ENCODE results near the gene SLC43A2. TPM values are rescaled to one million over a fixed set of nuclear protein-coding genes. Genes with fewer than 3 reads are reported as not detected.

The SLC43A2 gene
- total RNA-seq, 1 experiment from 2014 or later: 11.0 TPM

DNA sequence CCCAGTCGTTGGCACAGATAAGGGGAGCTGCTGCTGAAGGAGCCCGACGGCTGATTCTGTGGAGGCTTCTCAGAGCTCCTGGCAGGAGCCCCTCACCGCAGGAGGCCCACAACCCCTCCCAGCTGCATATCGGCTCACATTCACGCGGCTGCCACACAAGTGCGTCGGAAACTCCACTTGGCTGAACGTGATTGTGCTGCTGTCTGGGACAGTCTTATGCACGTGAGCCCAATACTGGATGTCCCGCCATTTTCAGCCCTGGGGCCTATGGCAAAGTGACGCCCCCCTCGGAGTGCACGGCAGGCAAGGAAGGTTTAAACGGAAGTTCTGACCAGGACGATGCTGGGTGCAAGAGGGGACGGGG, 57.3 kb downstream of the SLC43A2 start:
- ATAC-seq (no peak), DNase-seq (ENCODE audit: low spot score) (no peak)
- no peak overlapping the region for H3K27ac Mint-ChIP-seq
- H3K27me3 Mint-ChIP-seq (ENCODE audit: low read depth): no peaks in the 10 kb centered on the region
- no peaks in the 10 kb centered on the region for H3K36me3 Mint-ChIP-seq
- TF ChIP-seq ZNF416 (CRISPR knock-in tag; IDR thresholded peaks at IDR 0.05): no peak
- TF ChIP-seq, protein P1, sequence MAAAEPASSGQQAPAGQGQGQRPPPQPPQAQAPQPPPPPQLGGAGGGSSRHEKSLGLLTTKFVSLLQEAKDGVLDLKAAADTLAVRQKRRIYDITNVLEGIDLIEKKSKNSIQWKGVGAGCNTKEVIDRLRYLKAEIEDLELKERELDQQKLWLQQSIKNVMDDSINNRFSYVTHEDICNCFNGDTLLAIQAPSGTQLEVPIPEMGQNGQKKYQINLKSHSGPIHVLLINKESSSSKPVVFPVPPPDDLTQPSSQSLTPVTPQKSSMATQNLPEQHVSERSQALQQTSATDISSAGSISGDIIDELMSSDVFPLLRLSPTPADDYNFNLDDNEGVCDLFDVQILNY (CRISPR knock-in tag; IDR thresholded peaks at IDR 0.05): no peak
- no peak for TF ChIP-seq PRRX2 (CRISPR knock-in tag; IDR thresholded peaks at IDR 0.05)
- TF ChIP-seq NR1H2 (CRISPR knock-in tag; IDR thresholded peaks at IDR 0.05): no peak
- TF ChIP-seq, protein P2, sequence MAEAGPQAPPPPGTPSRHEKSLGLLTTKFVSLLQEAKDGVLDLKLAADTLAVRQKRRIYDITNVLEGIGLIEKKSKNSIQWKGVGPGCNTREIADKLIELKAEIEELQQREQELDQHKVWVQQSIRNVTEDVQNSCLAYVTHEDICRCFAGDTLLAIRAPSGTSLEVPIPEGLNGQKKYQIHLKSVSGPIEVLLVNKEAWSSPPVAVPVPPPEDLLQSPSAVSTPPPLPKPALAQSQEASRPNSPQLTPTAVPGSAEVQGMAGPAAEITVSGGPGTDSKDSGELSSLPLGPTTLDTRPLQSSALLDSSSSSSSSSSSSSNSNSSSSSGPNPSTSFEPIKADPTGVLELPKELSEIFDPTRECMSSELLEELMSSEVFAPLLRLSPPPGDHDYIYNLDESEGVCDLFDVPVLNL (CRISPR knock-in tag; IDR thresholded peaks at IDR 0.05; ENCODE audit: borderline replicate concordance, low read depth): no peak
- TF ChIP-seq RELA (CRISPR knock-in tag; IDR thresholded peaks at IDR 0.05; ENCODE audit: borderline replicate concordance): no peak
- TF ChIP-seq ATF1 (CRISPR knock-in tag; IDR thresholded peaks at IDR 0.05): no peak
- no peak for TF ChIP-seq TCF7 (CRISPR knock-in tag; IDR thresholded peaks at IDR 0.05; ENCODE audit: low read depth)
- TF ChIP-seq ZNF232 (CRISPR knock-in tag; IDR thresholded peaks at IDR 0.05): no peak
- TF ChIP-seq, protein P3, sequence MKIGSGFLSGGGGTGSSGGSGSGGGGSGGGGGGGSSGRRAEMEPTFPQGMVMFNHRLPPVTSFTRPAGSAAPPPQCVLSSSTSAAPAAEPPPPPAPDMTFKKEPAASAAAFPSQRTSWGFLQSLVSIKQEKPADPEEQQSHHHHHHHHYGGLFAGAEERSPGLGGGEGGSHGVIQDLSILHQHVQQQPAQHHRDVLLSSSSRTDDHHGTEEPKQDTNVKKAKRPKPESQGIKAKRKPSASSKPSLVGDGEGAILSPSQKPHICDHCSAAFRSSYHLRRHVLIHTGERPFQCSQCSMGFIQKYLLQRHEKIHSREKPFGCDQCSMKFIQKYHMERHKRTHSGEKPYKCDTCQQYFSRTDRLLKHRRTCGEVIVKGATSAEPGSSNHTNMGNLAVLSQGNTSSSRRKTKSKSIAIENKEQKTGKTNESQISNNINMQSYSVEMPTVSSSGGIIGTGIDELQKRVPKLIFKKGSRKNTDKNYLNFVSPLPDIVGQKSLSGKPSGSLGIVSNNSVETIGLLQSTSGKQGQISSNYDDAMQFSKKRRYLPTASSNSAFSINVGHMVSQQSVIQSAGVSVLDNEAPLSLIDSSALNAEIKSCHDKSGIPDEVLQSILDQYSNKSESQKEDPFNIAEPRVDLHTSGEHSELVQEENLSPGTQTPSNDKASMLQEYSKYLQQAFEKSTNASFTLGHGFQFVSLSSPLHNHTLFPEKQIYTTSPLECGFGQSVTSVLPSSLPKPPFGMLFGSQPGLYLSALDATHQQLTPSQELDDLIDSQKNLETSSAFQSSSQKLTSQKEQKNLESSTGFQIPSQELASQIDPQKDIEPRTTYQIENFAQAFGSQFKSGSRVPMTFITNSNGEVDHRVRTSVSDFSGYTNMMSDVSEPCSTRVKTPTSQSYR (CRISPR knock-in tag; IDR thresholded peaks at IDR 0.05): no peak
- TF ChIP-seq, protein P4, sequence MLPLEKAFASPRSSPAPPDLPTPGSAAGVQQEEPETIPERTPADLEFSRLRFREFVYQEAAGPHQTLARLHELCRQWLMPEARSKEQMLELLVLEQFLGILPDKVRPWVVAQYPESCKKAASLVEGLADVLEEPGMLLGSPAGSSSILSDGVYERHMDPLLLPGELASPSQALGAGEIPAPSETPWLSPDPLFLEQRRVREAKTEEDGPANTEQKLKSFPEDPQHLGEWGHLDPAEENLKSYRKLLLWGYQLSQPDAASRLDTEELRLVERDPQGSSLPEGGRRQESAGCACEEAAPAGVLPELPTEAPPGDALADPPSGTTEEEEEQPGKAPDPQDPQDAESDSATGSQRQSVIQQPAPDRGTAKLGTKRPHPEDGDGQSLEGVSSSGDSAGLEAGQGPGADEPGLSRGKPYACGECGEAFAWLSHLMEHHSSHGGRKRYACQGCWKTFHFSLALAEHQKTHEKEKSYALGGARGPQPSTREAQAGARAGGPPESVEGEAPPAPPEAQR (CRISPR knock-in tag; IDR thresholded peaks at IDR 0.05): no peak
- POLR2A ChIA-PET: interaction anchor here (0.6 kb wide), 1 partner anchor 146 kb away, joined by 3 read pairs; no protein-coding TSS in a partner anchor
- CTCF ChIA-PET: interaction anchor here (1.3 to 7.9 kb wide), 3 partner anchors 9 to 78 kb away, joined by 4 to 240 read pairs (median 12); partner anchors contain the start of genes PITPNA, RILP and SLC43A2
- H3K4me3 Mint-ChIP-seq: no peak overlapping the region
- H3K4me1 Mint-ChIP-seq: peaks cover 45% of the 10 kb centered on the region
- no peaks in the 10 kb centered on the region for H3K9me3 Mint-ChIP-seq

DNA sequence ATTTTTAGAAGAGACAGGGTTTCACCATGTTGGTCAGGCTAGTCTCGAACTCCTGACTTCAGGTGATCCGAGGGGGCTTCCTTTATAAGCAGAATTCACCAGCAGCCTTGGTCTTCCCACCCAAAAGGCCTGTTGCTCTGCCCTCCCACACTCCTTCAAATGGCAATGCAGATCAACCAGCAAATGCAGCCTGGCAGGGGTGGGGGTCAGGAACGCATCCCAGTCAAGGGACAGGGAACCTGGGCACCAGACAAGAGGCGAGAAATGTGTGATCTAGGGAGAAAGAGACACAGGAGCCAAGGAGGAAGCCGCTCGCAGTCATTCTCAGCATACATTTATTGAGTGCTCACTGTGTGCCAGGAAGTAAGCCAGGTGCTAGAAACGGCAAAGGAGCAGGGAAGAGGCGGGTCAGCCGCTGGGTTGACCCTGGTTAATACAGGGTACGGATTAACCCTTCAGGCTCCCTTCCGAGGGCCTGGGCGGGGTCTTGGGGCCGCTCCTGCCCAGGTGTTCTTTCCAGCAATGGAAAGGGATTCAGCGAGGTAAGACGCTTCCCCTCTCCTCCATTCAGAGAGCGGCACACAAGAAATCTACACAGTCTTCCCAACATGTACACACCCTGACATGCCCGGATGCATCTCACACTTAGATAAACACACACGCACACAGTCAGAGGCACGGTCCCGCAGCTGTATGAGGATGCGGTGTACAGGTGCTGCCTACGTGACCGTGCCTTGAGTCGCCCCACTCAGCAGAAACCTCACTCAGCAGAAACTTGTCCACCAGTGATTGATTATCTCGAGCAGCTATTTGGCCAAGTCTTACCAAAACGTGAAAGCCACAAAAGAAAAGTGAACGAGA, 59.5 kb downstream of the SLC43A2 start:
- ChIA-PET POLR2A (interaction anchor here (0.6 kb wide), 1 partner anchor 28 kb away, joined by 4 read pairs; no protein-coding TSS in a partner anchor), CTCF (interaction anchor here (1.1 kb wide), 1 partner anchor 70 kb away, joined by 3 read pairs; no protein-coding TSS in a partner anchor)
- Mint-ChIP-seq H3K4me1 (peaks cover 38% of the 10 kb centered on the region), H3K27ac (peak overlapping the region; percentile 92), H3K27me3 (ENCODE audit: low read depth) (peaks cover 2% of the 10 kb centered on the region), H3K36me3 (no peaks in the 10 kb centered on the region), H3K4me3 (no peak overlapping the region), H3K9me3 (no peaks in the 10 kb centered on the region)
- no peak for DNase-seq (ENCODE audit: low spot score)
- TF ChIP-seq, protein P2 (CRISPR knock-in tag; IDR thresholded peaks at IDR 0.05; ENCODE audit: borderline replicate concordance, low read depth): no peak
- TF ChIP-seq ZBTB21 (CRISPR knock-in tag; IDR thresholded peaks at IDR 0.05; ENCODE audit: borderline replicate concordance) (no peak), ZNF232 (CRISPR knock-in tag; IDR thresholded peaks at IDR 0.05) (0 out of 2 replicates have a peak, but pooled peaks have one; percentile 20), NFE2L1 (CRISPR knock-in tag; IDR thresholded peaks at IDR 0.05) (no peak), ZNF121 (CRISPR knock-in tag; IDR thresholded peaks at IDR 0.05) (no peak)
- TF ChIP-seq, protein P5, sequence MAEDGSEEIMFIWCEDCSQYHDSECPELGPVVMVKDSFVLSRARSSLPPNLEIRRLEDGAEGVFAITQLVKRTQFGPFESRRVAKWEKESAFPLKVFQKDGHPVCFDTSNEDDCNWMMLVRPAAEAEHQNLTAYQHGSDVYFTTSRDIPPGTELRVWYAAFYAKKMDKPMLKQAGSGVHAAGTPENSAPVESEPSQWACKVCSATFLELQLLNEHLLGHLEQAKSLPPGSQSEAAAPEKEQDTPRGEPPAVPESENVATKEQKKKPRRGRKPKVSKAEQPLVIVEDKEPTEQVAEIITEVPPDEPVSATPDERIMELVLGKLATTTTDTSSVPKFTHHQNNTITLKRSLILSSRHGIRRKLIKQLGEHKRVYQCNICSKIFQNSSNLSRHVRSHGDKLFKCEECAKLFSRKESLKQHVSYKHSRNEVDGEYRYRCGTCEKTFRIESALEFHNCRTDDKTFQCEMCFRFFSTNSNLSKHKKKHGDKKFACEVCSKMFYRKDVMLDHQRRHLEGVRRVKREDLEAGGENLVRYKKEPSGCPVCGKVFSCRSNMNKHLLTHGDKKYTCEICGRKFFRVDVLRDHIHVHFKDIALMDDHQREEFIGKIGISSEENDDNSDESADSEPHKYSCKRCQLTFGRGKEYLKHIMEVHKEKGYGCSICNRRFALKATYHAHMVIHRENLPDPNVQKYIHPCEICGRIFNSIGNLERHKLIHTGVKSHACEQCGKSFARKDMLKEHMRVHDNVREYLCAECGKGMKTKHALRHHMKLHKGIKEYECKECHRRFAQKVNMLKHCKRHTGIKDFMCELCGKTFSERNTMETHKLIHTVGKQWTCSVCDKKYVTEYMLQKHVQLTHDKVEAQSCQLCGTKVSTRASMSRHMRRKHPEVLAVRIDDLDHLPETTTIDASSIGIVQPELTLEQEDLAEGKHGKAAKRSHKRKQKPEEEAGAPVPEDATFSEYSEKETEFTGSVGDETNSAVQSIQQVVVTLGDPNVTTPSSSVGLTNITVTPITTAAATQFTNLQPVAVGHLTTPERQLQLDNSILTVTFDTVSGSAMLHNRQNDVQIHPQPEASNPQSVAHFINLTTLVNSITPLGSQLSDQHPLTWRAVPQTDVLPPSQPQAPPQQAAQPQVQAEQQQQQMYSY (CRISPR knock-in tag; IDR thresholded peaks at IDR 0.05): peak; percentile 70; the same call in 1 of the 2 replicates
- ATAC-seq: peak; percentile 56
